Ishikawa (cell line): ENCODE data around the gene ATG7.

Experiments used
- CEBPB ChIP-seq: IDR thresholded peaks from 2 replicates; pipeline ENCODE4 v1.6.1; 2012
- CREB1 ChIP-seq: IDR thresholded peaks from 2 replicates; pipeline ENCODE4 v1.6.1; 2012; ENCODE audit warnings: low read depth
- EGR1 ChIP-seq: IDR thresholded peaks from 2 replicates; pipeline ENCODE4 v1.6.1; 2012
- EP300 ChIP-seq: IDR thresholded peaks from 2 replicates; pipeline ENCODE4 v1.6.1; 2012; ENCODE audit warnings: borderline replicate concordance
- FOXM1 ChIP-seq: IDR thresholded peaks from 2 replicates; pipeline ENCODE4 v1.6.1; 2012; ENCODE audit warnings: low read depth, borderline replicate concordance
- MAX ChIP-seq: IDR thresholded peaks from 2 replicates; pipeline ENCODE4 v1.6.1; 2012
- NFIC ChIP-seq: IDR thresholded peaks from 2 replicates; pipeline ENCODE4 v1.6.1; 2012
- RAD21 ChIP-seq: IDR thresholded peaks from 2 replicates; pipeline ENCODE4 v1.6.1; 2012; ENCODE audit warnings: low read depth
- TAF1 ChIP-seq: IDR thresholded peaks from 2 replicates; pipeline ENCODE4 v1.6.1; 2012; ENCODE audit warnings: low read depth, mild to moderate bottlenecking
- TCF12 ChIP-seq: IDR thresholded peaks from 2 replicates; pipeline ENCODE4 v1.6.1; 2012; ENCODE audit warnings: low read depth
- TEAD4 ChIP-seq: IDR thresholded peaks from 2 replicates; pipeline ENCODE4 v1.6.1; 2012
- USF1 ChIP-seq: IDR thresholded peaks from 2 replicates; pipeline ENCODE4 v1.6.1; 2012
- YY1 ChIP-seq: IDR thresholded peaks from 2 replicates; pipeline ENCODE4 v1.6.1; 2012; ENCODE audit warnings: low read depth
- ZBTB7A ChIP-seq: IDR thresholded peaks from 2 replicates; pipeline ENCODE4 v1.6.1; 2012; ENCODE audit warnings: low read depth
- TF ChIP-seq, protein P1 (sequence below): IDR thresholded peaks from 2 replicates; pipeline ENCODE4 v1.6.1; 2012; ENCODE audit warnings: low read depth, mild to moderate bottlenecking

The ATG7 gene

DNA sequence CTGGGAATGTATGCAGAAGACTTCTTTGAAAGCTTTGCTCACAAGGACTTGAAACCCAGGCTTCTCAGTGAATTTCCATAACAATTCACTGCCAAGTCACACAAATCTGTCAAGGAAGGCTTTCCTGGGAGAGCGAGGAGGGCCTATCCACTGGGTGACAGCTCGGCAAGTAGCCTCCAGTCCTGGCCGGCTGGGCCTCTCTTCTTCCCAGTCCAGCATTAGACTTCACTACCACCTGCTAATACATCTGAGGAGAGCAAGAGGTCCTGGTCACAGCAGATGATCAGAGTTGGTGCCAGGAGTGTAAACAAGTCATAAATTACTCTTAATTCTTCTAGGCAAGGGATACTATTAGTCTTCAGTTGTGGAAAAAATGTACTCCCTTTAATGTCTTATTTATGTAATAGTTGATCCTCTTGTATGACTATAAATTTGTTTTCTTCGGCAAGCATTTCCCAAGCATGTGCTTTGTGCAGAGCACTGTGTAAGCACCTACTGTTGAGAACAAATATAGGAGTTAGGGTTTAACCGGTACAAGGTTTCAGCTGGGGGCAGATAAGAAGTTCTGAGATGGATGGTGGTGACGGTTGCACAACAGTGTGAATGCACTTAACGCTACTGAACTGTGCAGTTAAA lies 208.6 kb downstream of the ATG7 start:
- TF ChIP-seq NFIC (no peak), TCF12 (no peak), CEBPB (no peak)

DNA sequence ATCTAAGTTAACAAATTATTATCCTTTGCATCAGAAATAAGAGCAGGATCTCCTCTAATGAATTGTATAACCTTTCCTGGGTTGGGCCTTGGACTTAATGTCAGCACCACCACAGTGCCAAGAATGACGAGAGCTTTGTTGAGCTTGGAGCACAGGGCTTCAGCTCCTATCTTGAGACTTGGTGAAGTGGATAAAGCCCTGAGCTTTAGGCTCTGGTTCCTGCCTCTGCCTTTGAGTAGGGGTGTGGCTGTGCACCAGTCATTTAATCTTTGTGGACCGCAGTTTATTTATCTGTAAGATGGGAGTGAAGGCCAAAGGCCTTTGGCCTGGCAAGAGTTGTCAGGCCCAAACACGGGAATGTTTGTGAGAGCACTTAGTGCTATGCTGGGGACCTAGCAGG lies 209.4 kb downstream of the ATG7 start:
- TF ChIP-seq EP300 (no peak), MAX (no peak), FOXM1 (no peak), CREB1 (no peak), NFIC (no peak), EGR1 (no peak), ZBTB7A (no peak), TCF12 (no peak), TAF1 (no peak), USF1 (no peak), YY1 (no peak), RAD21 (no peak)
- TF ChIP-seq, protein P1, sequence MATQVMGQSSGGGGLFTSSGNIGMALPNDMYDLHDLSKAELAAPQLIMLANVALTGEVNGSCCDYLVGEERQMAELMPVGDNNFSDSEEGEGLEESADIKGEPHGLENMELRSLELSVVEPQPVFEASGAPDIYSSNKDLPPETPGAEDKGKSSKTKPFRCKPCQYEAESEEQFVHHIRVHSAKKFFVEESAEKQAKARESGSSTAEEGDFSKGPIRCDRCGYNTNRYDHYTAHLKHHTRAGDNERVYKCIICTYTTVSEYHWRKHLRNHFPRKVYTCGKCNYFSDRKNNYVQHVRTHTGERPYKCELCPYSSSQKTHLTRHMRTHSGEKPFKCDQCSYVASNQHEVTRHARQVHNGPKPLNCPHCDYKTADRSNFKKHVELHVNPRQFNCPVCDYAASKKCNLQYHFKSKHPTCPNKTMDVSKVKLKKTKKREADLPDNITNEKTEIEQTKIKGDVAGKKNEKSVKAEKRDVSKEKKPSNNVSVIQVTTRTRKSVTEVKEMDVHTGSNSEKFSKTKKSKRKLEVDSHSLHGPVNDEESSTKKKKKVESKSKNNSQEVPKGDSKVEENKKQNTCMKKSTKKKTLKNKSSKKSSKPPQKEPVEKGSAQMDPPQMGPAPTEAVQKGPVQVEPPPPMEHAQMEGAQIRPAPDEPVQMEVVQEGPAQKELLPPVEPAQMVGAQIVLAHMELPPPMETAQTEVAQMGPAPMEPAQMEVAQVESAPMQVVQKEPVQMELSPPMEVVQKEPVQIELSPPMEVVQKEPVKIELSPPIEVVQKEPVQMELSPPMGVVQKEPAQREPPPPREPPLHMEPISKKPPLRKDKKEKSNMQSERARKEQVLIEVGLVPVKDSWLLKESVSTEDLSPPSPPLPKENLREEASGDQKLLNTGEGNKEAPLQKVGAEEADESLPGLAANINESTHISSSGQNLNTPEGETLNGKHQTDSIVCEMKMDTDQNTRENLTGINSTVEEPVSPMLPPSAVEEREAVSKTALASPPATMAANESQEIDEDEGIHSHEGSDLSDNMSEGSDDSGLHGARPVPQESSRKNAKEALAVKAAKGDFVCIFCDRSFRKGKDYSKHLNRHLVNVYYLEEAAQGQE: no peak

GRCh38 chr3:11482021-11482420 lies 209.8 kb downstream of the ATG7 start:
- no peak for TF ChIP-seq TAF1
- TF ChIP-seq RAD21: no peak
- no peak for TF ChIP-seq NFIC
- TF ChIP-seq FOXM1: no peak
- no peak for TF ChIP-seq CEBPB
- no peak for TF ChIP-seq ZBTB7A
- TF ChIP-seq, protein P1: no peak
- no peak for TF ChIP-seq TEAD4
- TF ChIP-seq EGR1: no peak
- no peak for TF ChIP-seq EP300
- no peak for TF ChIP-seq CREB1
- no peak for TF ChIP-seq USF1
- TF ChIP-seq YY1: no peak
- no peak for TF ChIP-seq MAX
- no peak for TF ChIP-seq TCF12

- TF ChIP-seq TCF12 (no peak), EGR1 (no peak), NFIC (no peak), MAX (no peak), TEAD4 (no peak), YY1 (no peak), EP300 (no peak), ZBTB7A (no peak), FOXM1 (no peak), CREB1 (no peak), RAD21 (no peak), TAF1 (no peak)
- TF ChIP-seq, protein P1: no peak
Observed at GRCh38 chr3:11494131-11494916, 222.1 kb downstream of the ATG7 start.
